ENCODE data around the gene MIPEP. TPM values are rescaled to one million over a fixed set of nuclear protein-coding genes. Genes with fewer than 3 reads are reported as not detected.

Gene MIPEP
- total RNA-seq, 1 experiment from 2014 or later: 25.0 TPM

DNA sequence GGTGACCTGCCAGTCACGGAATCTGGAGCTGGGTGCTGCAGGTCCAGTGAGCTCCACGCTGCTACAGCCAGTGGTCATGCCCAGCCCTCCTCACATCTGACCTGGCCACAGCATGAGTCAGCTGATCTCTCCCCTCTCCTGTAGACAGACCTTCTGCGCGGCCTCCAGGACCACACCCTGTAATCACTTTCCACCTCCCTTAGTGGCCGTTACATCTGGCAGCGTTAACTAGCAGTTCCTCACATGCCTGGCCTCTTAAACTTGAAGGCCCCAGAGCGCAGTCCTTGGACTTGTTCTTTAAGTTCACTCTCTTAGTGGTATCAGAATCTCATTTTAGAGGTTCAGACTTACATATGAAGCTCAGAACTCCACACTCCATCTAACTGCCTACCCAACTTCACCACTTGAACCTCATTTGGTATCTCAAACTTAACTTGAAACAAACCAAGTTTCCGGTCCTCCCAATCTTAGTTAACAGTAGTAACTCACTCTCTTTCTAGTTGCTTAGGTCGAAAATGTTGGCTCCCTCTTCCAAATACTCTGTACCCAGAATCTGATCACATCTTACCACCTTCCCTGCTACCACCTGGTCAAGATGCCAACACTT is 22.7 kb downstream of the MIPEP start:
- no peaks in the 10 kb centered on the region for H3K9me3 ChIP-seq
- DNase-seq: no peak
- H3K4me3 ChIP-seq: no peak overlapping the region
- peaks cover 9% of the 10 kb centered on the region for H3K36me3 ChIP-seq
- H3K27me3 ChIP-seq: no peaks in the 10 kb centered on the region

DNA sequence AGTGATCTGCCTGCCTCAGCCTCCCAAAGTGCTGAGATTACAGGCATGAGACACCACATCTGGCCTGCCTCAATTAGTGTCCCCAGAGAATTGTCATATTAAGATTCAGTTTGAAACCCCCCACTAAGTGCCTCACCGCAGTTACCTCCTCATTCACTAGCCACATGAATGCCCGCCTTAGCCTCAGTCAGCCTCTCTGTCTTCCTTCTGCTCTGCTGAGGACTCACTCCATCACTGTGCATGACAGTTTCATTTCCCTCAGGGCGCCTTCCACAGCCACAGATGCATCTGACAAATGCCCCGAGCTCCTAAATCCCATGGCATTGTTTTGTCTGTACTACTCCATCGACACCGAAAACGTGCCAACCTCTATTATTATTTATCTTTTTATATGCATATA is 23.3 kb downstream of the MIPEP start:
- Histone ChIP-seq H3K27me3 (no peaks in the 10 kb centered on the region), H3K36me3 (peaks cover 9% of the 10 kb centered on the region), H3K9me3 (no peaks in the 10 kb centered on the region), H3K4me3 (no peak overlapping the region)
- DNase-seq: no peak

- Histone ChIP-seq H3K36me3 (peaks cover 9% of the 10 kb centered on the region), H3K9me3 (no peaks in the 10 kb centered on the region), H3K4me3 (no peak overlapping the region), H3K27me3 (no peaks in the 10 kb centered on the region)
- no peak for DNase-seq
These were observed 24.2 kb downstream of the MIPEP start for GRCh38 chr13:23865026-23865425.

GRCh38 chr13:23861310-23861709 is 27.9 kb downstream of the MIPEP start:
- Histone ChIP-seq H3K27me3 (no peaks in the 10 kb centered on the region), H3K9me3 (no peaks in the 10 kb centered on the region), H3K36me3 (peaks cover 9% of the 10 kb centered on the region), H3K4me3 (no peak overlapping the region)
- DNase-seq: no peak

GRCh38 chr13:23859904-23860303 is 29.3 kb downstream of the MIPEP start:
- Histone ChIP-seq H3K36me3 (peaks cover 9% of the 10 kb centered on the region), H3K9me3 (no peaks in the 10 kb centered on the region), H3K4me3 (no peak overlapping the region), H3K27me3 (no peaks in the 10 kb centered on the region)
- no peak for DNase-seq

- Histone ChIP-seq H3K27me3 (no peaks in the 10 kb centered on the region), H3K9me3 (no peaks in the 10 kb centered on the region), H3K36me3 (peaks cover 9% of the 10 kb centered on the region), H3K4me3 (no peak overlapping the region)
- DNase-seq: no peak
These were observed 29.7 kb downstream of the MIPEP start for GRCh38 chr13:23859455-23859854.

DNA sequence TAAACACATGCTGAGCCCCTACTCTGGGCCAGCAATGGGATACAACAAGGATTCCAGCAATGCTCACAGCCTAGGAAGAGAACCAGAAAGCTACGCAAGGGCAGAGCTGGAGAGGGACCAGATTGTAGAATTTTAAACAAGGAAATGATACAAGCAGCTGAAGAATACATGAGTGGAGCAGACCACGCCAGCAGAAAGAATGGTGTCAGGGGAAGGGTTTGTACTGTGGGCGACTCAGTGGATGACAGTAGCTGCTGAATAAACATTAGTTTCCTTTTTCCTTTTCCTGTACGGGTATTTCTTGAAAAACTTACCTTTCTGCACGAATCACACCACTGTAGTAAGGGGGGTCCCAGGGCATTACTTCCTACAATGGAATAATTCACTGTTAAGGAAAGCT is 30.7 kb downstream of the MIPEP start:
- Histone ChIP-seq H3K36me3 (peaks cover 9% of the 10 kb centered on the region), H3K27me3 (no peaks in the 10 kb centered on the region), H3K9me3 (no peaks in the 10 kb centered on the region), H3K4me3 (no peak overlapping the region)
- DNase-seq: peak; percentile 23

GRCh38 chr13:23856008-23856750 is 33.0 kb downstream of the MIPEP start:
- Histone ChIP-seq H3K36me3 (peaks cover 6% of the 10 kb centered on the region), H3K9me3 (no peaks in the 10 kb centered on the region), H3K4me3 (no peak overlapping the region), H3K27me3 (no peaks in the 10 kb centered on the region)
- DNase-seq: no peak

- H3K36me3 ChIP-seq: peaks cover 6% of the 10 kb centered on the region
- no peak overlapping the region for H3K4me3 ChIP-seq
- DNase-seq: no peak
- no peaks in the 10 kb centered on the region for H3K9me3 ChIP-seq
- H3K27me3 ChIP-seq: no peaks in the 10 kb centered on the region
These were observed 33.8 kb downstream of the MIPEP start for GRCh38 chr13:23855360-23855759.

DNA sequence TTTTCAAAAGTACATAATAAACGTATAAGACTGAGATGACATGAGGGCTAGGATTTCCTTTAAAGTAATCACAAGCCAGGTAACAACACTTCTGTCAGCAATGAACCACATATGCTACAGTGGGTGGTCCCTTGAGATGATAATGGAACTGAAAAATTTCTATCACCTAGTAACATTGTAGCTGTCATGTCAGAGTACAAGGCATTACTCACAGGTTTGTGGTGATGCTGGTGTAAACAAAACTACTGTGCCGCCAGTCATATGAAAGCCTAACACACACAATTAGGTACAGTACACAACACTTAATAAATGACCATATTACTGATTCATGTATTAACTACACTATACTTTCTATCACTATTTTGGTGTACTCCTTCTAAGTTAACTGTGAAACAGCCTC is 36.8 kb downstream of the MIPEP start:
- no peaks in the 10 kb centered on the region; the same call in none of the 2 replicates for H3K36me3 ChIP-seq
- DNase-seq: no peak
- H3K27me3 ChIP-seq: no peaks in the 10 kb centered on the region
- H3K4me3 ChIP-seq: no peak overlapping the region
- no peaks in the 10 kb centered on the region for H3K9me3 ChIP-seq

- no peaks in the 10 kb centered on the region for H3K27me3 ChIP-seq
- no peak overlapping the region for H3K4me3 ChIP-seq
- H3K9me3 ChIP-seq: no peaks in the 10 kb centered on the region
- H3K36me3 ChIP-seq: no peaks in the 10 kb centered on the region; the same call in none of the 2 replicates
- peak; percentile 18 for DNase-seq
These were observed 38.1 kb downstream of the MIPEP start for GRCh38 chr13:23851106-23851505.

GRCh38 chr13:23850134-23850533 is 39.1 kb downstream of the MIPEP start:
- no peak for DNase-seq
- Histone ChIP-seq H3K4me3 (no peak overlapping the region), H3K9me3 (no peaks in the 10 kb centered on the region), H3K36me3 (no peaks in the 10 kb centered on the region; the same call in none of the 2 replicates), H3K27me3 (no peaks in the 10 kb centered on the region)

DNA sequence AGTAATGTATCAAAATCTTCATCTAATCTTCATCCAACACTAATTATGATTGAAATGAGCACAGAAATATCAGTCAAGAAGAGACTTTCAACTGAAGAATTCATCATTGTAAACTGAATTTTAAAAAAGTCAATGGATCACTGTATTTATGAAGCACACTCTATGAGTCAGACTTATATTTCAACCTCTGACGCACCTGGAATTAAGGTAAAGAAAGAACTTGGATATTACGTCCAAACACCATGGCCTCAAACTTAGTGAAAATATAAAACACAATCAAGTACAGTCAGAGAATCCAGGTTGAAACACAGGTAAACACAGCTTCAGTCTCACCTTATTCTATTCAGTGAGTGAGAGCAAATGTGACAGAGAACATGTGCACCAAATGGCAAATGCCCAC is 39.5 kb downstream of the MIPEP start:
- no peaks in the 10 kb centered on the region; the same call in none of the 2 replicates for H3K36me3 ChIP-seq
- H3K4me3 ChIP-seq: no peak overlapping the region
- no peak for DNase-seq
- no peaks in the 10 kb centered on the region for H3K9me3 ChIP-seq
- H3K27me3 ChIP-seq: no peaks in the 10 kb centered on the region

GRCh38 chr13:23848646-23849141 is 40.5 kb downstream of the MIPEP start:
- no peak for DNase-seq
- H3K36me3 ChIP-seq: no peaks in the 10 kb centered on the region; the same call in none of the 2 replicates
- no peaks in the 10 kb centered on the region for H3K27me3 ChIP-seq
- H3K4me3 ChIP-seq: no peak overlapping the region
- no peaks in the 10 kb centered on the region for H3K9me3 ChIP-seq

- no peak overlapping the region for H3K4me3 ChIP-seq
- no peak for DNase-seq
These were observed 41.2 kb downstream of the MIPEP start for GRCh38 chr13:23848019-23848418.

GRCh38 chr13:23847497-23847896 is 41.7 kb downstream of the MIPEP start:
- Histone ChIP-seq H3K9me3 (no peaks in the 10 kb centered on the region), H3K4me3 (no peak overlapping the region), H3K27me3 (no peaks in the 10 kb centered on the region), H3K36me3 (no peaks in the 10 kb centered on the region; the same call in none of the 2 replicates)
- no peak for DNase-seq

More at GRCh38 chr13:23848019-23848418, 41.2 kb downstream of the MIPEP start:
- Histone ChIP-seq H3K36me3 (no peaks in the 10 kb centered on the region; the same call in none of the 2 replicates), H3K27me3 (no peaks in the 10 kb centered on the region), H3K9me3 (no peaks in the 10 kb centered on the region)

DNA sequence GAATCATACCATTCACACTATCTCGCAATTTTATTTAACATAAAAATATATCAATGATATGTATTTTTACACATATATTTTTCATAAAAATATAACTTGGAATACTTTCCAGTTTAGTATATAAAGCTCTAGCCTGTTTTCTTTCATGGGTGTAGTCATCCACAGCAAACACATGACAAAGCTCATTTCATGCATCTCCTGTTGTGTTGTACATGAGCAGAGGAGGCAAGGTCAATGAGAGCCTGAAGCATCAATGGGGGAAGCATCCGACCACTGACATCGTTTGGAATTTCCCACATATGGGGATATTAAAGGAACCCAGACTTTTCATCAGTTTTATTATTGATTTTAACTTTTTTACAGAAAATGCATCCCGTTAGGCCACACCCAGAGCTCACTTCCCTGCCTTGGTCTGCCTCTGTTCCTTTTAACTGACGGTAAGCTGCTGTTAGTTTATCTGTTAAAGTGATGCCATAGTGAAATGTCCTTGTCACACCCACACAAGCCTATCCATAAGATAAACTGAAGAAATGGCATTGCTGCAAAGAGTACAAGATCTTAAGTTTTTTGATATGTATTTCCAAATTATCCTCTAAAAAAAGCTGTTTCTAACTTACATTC is 44.0 kb downstream of the MIPEP start:
- Histone ChIP-seq H3K4me3 (no peak overlapping the region), H3K27me3 (no peaks in the 10 kb centered on the region), H3K9me3 (no peaks in the 10 kb centered on the region), H3K36me3 (peaks cover 3% of the 10 kb centered on the region)
- no peak for DNase-seq

Data from MG63 (cell line).